HepG2 (cell line): ENCODE results near the gene TMEM87B.
A peak's percentile ranks its signal among the peaks of the same experiment; 100 is the strongest.
"Not testable (repeated sequence)": the region's sequence is repeated elsewhere in the genome, so short reads cannot be mapped to it uniquely, and the experiment has no call there.

Experiments used
- DRAP1 ChIP-seq: IDR thresholded peaks from 2 replicates; pipeline ENCODE4 v1.6.1; 2016; ENCODE audit warnings: missing genetic modification reagents, missing compliant biosample characterization
- KAT2B ChIP-seq: fragments of 150-350 bp; IDR thresholded peaks from 2 replicates; pipeline ENCODE4 v1.6.1; 2014; ENCODE audit warnings: low read depth, low read length, borderline replicate concordance
- POLR2A ChIP-seq, 2 experiments: IDR thresholded peaks; 2 replicates each; pipeline ENCODE4 v1.6.1; 2011; ENCODE audit warnings: low read depth in 2 of 2, low read length in 2 of 2, mild to moderate bottlenecking in 1 of 2, moderate library complexity in 1 of 2; ENCODE audit not compliant: insufficient read depth in 1 of 2
- RFX5 ChIP-seq: IDR thresholded peaks from 2 replicates; pipeline ENCODE4 v1.6.1; 2011; ENCODE audit warnings: low read depth, low read length, improper control_type of control experiment
- ZBTB33 ChIP-seq: sonication (generic); formaldehyde crosslinking; IDR thresholded peaks from 2 replicates; pipeline ENCODE4 v1.4.0; 2020; ENCODE audit warnings: missing genetic modification reagents
- ZFX ChIP-seq: sonication (generic); formaldehyde crosslinking; IDR thresholded peaks from 2 replicates; pipeline ENCODE4 v1.4.0; 2020; ENCODE audit warnings: mild to moderate bottlenecking, low read depth, missing genetic modification reagents, moderate library complexity
- TF ChIP-seq, protein P1 (sequence below): sonication (generic); formaldehyde crosslinking; IDR thresholded peaks from 2 replicates; pipeline ENCODE4 v1.5.0; 2020; ENCODE audit warnings: mild to moderate bottlenecking, missing genetic modification reagents, moderate library complexity

DNA sequence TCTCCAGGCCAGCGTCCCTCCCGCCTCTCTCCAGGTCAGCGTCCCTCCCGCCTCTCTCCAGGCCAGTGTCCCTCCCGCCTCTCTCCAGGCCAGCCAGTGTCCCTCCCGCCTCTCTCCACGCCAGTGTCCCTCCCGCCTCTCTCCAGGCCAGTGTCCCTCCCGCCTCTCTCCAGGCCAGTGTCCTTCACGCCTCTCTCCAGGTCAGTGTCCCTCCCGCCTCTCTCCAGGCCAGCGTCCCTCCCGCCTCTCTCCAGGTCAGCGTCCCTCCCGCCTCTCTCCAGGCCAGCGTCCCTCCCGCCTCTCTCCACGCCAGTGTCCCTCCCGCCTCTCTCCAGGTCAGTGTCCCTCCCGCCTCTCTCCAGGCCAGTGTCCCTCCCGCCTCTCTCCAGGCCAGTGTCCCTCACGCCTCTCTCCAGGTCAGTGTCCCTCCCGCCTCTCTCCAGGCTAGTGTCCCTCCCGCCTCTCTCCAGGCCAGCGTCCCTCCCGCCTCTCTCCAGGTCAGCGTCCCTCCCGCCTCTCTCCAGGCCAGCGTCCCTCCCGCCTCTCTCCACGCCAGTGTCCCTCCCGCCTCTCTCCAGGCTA lies 84.1 kb downstream of the TMEM87B start:
- TF ChIP-seq ZBTB33 (CRISPR knock-in tag); RFX5; POLR2A (IDR thresholded peaks at IDR 0.05; ENCODE audit: insufficient read depth in 1 of 2, low read depth in 2 of 2, low read length in 2 of 2); DRAP1; KAT2B: not testable (repeated sequence)
- TF ChIP-seq ZFX = peak; percentile 35
- TF ChIP-seq, protein P1, sequence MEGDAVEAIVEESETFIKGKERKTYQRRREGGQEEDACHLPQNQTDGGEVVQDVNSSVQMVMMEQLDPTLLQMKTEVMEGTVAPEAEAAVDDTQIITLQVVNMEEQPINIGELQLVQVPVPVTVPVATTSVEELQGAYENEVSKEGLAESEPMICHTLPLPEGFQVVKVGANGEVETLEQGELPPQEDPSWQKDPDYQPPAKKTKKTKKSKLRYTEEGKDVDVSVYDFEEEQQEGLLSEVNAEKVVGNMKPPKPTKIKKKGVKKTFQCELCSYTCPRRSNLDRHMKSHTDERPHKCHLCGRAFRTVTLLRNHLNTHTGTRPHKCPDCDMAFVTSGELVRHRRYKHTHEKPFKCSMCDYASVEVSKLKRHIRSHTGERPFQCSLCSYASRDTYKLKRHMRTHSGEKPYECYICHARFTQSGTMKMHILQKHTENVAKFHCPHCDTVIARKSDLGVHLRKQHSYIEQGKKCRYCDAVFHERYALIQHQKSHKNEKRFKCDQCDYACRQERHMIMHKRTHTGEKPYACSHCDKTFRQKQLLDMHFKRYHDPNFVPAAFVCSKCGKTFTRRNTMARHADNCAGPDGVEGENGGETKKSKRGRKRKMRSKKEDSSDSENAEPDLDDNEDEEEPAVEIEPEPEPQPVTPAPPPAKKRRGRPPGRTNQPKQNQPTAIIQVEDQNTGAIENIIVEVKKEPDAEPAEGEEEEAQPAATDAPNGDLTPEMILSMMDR (CRISPR knock-in tag) = not testable (repeated sequence)
